Measurements from ENCODE around the gene MCHR1.

Gene MCHR1

DNA sequence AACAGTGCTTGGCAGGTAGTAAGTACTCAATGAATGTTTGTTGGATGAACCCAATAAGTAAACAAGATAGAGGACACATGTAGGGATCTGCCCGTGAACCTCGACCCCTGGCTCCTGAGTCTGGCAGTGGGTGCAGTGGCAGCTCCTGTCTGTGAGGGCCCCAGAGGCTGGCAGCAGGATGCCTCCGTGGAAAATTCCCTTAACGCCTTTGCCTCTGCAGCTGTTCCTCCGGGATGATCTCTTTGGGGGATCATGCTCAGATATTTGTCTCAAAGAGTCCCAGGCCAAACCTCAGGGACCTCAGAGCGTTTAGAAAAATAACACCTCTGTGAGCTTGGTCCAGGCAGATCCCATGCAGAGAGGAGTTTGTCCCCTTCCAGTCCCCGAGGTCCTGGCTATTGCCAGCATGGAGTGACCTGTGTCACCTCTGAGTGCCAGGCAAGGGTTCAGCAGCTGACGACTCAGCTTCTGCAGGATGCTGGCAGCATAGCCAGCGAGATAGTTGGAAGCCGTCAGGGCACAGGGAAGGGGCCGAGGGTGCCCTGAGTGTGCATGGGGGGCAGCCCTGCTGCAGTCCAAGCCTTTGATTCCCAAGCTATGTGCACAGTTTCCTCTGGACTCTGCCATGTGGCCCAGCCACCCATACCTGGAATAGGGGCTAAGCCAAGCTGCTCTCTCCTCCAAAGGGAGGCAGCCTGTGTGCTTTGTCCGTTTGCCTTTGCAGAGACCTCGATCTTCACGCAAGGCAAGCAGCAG, 613 bp upstream of the MCHR1 start:
- TF ChIP-seq POLR2AphosphoS5 (IDR thresholded peaks at IDR 0.05; ENCODE audit: low read depth, low read length) (no peak), POLR2A (IDR thresholded peaks at IDR 0.05; ENCODE audit: low read depth, low read length) (no peak), TAF1 (IDR thresholded peaks at IDR 0.05; ENCODE audit: borderline replicate concordance, low read depth, low read length) (no peak)
- no peak for DNase-seq (ENCODE audit: insufficient read length)
- no peak for FAIRE-seq

DNA sequence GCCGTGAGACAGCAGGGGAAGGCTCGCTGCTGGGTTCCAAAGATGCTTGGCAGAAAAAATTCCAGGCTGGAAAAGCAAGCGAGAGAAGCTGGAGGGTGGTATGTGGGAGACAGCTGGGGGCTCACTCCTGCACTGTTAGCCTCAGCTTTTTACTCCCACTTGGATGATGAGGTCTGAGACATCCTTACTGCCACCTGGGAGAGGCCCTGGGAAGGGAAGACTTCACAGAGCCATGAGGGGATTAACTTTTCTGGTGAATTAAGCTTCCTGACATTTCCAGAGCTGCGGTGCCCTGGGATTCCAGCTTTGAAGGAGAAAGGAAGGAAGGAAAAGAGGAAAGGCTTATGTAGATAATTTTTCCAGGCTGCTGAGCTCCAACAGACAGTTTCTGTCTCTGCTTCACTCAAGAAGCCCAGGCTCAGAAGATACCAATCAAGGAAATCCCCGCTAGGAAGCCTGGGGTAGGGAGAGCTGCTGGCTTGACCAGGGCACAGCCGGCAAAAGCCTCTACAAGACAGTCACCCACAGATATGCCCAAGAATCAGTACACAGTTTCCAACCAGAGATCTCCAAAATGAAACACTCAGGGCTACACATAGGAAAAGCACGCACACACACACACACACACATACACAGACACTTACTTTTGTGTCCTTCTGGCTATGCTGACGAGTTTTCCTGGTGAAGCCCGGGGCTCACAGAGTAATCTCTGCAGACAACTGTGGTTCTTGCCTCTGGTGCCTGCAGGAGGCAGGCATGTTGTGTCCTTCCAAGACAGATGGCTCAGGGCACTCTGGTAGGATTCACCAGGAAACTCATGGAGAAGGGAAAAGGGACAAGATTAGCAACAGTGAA, 907 bp downstream of the MCHR1 start:
- DNase-seq (ENCODE audit: insufficient read length), result no peak
- no peak for TF ChIP-seq POLR2A (IDR thresholded peaks at IDR 0.05; ENCODE audit: low read depth, low read length)
- no peak for TF ChIP-seq TAF1 (IDR thresholded peaks at IDR 0.05; ENCODE audit: borderline replicate concordance, low read depth, low read length)
- no peak for TF ChIP-seq POLR2AphosphoS5 (IDR thresholded peaks at IDR 0.05; ENCODE audit: low read depth, low read length)
- FAIRE-seq, result no peak

GRCh38 chr22:40680819-40681183, 1.5 kb downstream of the MCHR1 start:
- DNase-seq (ENCODE audit: insufficient read length) (no peak), FAIRE-seq (no peak)
- TF ChIP-seq TAF1 (IDR thresholded peaks at IDR 0.05; ENCODE audit: borderline replicate concordance, low read depth, low read length), result no peak

DNA sequence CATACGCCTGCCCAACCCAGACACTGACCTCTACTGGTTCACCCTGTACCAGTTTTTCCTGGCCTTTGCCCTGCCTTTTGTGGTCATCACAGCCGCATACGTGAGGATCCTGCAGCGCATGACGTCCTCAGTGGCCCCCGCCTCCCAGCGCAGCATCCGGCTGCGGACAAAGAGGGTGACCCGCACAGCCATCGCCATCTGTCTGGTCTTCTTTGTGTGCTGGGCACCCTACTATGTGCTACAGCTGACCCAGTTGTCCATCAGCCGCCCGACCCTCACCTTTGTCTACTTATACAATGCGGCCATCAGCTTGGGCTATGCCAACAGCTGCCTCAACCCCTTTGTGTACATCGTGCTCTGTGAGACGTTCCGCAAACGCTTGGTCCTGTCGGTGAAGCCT, 2.2 kb downstream of the MCHR1 start:
- FAIRE-seq (no peak), DNase-seq (ENCODE audit: insufficient read length) (no peak)
- TF ChIP-seq TAF1 (IDR thresholded peaks at IDR 0.05; ENCODE audit: borderline replicate concordance, low read depth, low read length) (no peak), POLR2AphosphoS5 (IDR thresholded peaks at IDR 0.05; ENCODE audit: low read depth, low read length) (no peak), POLR2A (IDR thresholded peaks at IDR 0.05; ENCODE audit: low read depth, low read length) (no peak)

DNA sequence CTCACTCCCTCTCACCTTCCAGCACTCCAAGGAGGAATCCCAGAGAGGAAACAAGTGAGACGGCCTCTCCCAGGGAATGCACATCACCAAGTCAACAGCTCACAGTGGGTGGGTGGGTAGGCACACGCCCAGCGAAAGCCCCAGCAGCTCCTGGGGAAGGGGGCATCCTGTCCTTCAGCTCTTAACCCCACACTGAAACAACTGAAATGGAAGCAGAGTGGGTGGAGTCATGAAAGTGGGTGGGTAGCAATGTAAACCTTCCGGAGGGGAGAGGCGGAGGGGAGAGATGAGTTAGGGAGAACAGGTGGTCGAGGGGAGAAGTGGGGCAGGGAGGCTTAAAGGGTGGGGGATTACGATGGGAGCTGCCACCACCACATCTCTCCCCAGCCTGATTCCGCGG, 5.4 kb downstream of the MCHR1 start:
- TF ChIP-seq POLR2A (IDR thresholded peaks at IDR 0.05; ENCODE audit: low read depth, low read length), result no peak
- no peak for TF ChIP-seq POLR2AphosphoS5 (IDR thresholded peaks at IDR 0.05; ENCODE audit: low read depth, low read length)
- TF ChIP-seq TAF1 (IDR thresholded peaks at IDR 0.05; ENCODE audit: borderline replicate concordance, low read depth, low read length), result no peak
- no peak for FAIRE-seq
- no peak for DNase-seq (ENCODE audit: insufficient read length)

DNA sequence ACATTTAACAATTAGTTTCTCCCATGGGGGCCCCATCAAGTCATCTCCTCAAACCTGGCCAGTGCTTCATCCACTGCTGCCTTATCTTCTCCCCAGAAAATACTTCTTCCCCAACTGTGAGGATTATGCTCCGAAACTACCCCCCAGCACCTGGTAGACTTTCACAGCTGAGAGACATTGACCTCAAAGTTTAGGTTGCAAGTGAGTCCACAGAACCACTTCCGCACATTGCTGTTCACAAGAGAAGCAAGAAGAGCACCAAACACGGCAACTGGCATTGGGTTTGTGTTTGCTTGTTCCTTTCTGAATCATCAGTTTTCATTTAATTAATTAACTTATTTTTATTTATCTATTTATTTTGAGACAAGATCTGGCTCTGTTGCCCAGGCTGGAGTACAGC, 6.1 kb downstream of the MCHR1 start:
- FAIRE-seq (no peak), DNase-seq (ENCODE audit: insufficient read length) (no peak)
- no peak for TF ChIP-seq POLR2AphosphoS5 (IDR thresholded peaks at IDR 0.05; ENCODE audit: low read depth, low read length)
- TF ChIP-seq POLR2A (IDR thresholded peaks at IDR 0.05; ENCODE audit: low read depth, low read length), result no peak
- TF ChIP-seq TAF1 (IDR thresholded peaks at IDR 0.05; ENCODE audit: borderline replicate concordance, low read depth, low read length), result no peak

DNA sequence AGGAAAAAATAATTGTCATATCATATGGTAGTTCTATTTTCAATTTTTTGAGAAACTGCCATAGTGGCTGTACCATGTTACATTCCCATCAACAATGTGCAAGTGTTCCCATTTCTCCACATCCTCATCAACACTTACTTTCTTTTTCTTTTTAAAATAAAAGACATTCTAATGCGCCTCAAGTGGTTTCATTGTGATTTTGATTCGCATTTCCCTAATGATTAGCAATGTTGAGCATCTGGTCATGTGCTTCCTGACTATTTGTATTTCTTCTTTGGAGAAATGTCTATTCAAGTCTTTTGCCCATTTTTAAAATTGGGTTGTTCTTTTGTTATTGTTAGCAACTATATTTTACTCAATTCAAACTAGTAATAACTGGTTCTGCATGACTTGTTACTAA, 8.4 kb downstream of the MCHR1 start:
- DNase-seq (ENCODE audit: insufficient read length) (no peak), FAIRE-seq (no peak)
- no peak for TF ChIP-seq TAF1 (IDR thresholded peaks at IDR 0.05; ENCODE audit: borderline replicate concordance, low read depth, low read length)
- TF ChIP-seq POLR2AphosphoS5 (IDR thresholded peaks at IDR 0.05; ENCODE audit: low read depth, low read length), result no peak
- TF ChIP-seq POLR2A (IDR thresholded peaks at IDR 0.05; ENCODE audit: low read depth, low read length), result no peak

DNA sequence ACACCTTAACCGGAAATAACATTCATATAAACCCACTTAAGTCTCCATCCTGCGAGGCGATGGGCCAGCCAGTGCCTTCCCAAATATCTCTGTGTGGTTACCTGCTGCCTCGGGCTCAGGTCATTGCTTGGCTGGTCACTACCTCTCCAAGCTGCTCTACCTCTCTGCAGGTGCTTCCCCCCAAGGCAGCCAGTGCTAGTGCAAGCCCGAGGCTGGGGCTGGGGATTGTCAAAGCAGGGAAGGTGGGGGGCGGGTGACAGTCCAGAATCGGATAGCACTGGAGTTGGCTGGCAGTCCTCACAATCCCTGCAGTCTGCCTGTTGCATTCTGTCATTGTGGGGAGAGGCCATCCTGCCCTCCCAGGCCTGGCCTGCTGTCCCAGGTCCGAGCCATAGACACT, 11.1 kb downstream of the MCHR1 start:
- no peak for DNase-seq (ENCODE audit: insufficient read length)
- FAIRE-seq, result no peak
- no peak for TF ChIP-seq TAF1 (IDR thresholded peaks at IDR 0.05; ENCODE audit: borderline replicate concordance, low read depth, low read length)
- no peak for TF ChIP-seq POLR2A (IDR thresholded peaks at IDR 0.05; ENCODE audit: low read depth, low read length)
- no peak for TF ChIP-seq POLR2AphosphoS5 (IDR thresholded peaks at IDR 0.05; ENCODE audit: low read depth, low read length)

DNA sequence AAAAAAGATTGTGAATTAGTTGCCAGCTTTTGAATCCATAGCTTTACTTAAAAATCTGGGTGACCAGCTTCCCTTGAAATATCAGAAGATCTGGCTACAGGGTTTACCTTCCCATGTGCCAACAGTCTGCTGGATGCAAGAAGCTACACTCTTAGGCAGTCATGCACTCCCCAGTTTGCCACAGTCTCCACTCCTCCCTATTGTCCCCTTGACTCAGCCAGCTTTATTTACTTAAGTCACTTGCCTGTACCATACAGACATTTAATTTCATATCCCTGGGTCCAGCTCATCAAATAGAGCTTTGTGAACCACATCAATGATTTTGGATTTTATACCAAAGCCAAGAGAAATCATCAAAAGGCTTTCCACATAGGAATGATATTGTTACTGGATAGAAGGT, 12.2 kb downstream of the MCHR1 start:
- FAIRE-seq (no peak), DNase-seq (ENCODE audit: insufficient read length) (no peak)
- no peak for TF ChIP-seq TAF1 (IDR thresholded peaks at IDR 0.05; ENCODE audit: borderline replicate concordance, low read depth, low read length)
- TF ChIP-seq POLR2A (IDR thresholded peaks at IDR 0.05; ENCODE audit: low read depth, low read length), result no peak
- TF ChIP-seq POLR2AphosphoS5 (IDR thresholded peaks at IDR 0.05; ENCODE audit: low read depth, low read length), result no peak

DNA sequence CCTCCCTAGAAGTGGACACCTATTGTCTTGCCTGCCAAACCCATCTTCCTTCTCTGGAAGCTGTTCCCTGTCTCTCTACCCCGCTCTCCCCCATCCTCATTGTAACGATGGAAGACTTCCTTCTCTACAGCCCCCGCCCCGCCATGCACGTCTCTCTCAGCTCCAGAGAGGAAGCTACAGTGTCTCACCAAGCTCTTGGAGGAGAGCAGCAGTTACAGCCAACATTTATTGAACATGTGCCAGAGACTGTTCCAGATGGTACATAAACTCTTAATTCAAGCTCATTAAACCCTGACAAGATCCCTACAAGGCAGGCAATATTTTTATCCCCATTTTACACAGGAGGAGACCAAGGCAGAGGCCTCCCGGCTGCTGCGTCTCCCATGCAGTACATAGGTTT, 15.1 kb downstream of the MCHR1 start:
- TF ChIP-seq POLR2A (IDR thresholded peaks at IDR 0.05; ENCODE audit: low read depth, low read length) (no peak), POLR2AphosphoS5 (IDR thresholded peaks at IDR 0.05; ENCODE audit: low read depth, low read length) (no peak), TAF1 (IDR thresholded peaks at IDR 0.05; ENCODE audit: borderline replicate concordance, low read depth, low read length) (no peak)
- no peak for FAIRE-seq
- DNase-seq (ENCODE audit: insufficient read length), result no peak

- DNase-seq (ENCODE audit: insufficient read length) (no peak), FAIRE-seq (no peak)
- no peak for TF ChIP-seq POLR2AphosphoS5 (IDR thresholded peaks at IDR 0.05; ENCODE audit: low read depth, low read length)
- TF ChIP-seq TAF1 (IDR thresholded peaks at IDR 0.05; ENCODE audit: borderline replicate concordance, low read depth, low read length), result no peak
- no peak for TF ChIP-seq POLR2A (IDR thresholded peaks at IDR 0.05; ENCODE audit: low read depth, low read length)
Measured at GRCh38 chr22:40701274-40701673, 22.0 kb downstream of the MCHR1 start.

DNA sequence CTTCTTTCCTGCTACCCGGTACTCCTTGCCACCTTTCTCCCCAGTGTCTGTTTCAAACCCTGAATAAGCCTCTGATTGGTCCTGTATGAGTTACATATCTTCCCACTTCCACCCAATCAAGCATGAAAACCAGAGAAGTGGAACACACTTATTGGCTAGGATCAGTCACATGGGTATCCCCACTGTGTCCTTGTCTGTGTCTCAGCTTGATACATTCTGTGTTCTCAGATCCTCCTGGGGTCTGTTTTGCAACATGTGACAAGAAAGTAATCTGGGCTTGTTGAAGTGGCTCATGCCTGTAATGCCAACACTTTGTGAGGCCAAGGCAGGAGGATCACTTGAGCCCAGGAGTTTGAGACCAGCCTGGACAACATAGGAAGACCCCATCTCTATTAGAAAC, 23.9 kb downstream of the MCHR1 start:
- FAIRE-seq (peak; percentile 70), DNase-seq (ENCODE audit: insufficient read length) (no peak)
- TF ChIP-seq TAF1 (IDR thresholded peaks at IDR 0.05; ENCODE audit: borderline replicate concordance, low read depth, low read length) (no peak), POLR2A (IDR thresholded peaks at IDR 0.05; ENCODE audit: low read depth, low read length) (no peak), POLR2AphosphoS5 (IDR thresholded peaks at IDR 0.05; ENCODE audit: low read depth, low read length) (no peak)

All from GM12892 (cell line).